NCI-H526 treated with DMSO at 0.1 percent for 48 hours (cell line): ENCODE results near the gene MORF4L2.
"Not testable (repeated sequence)": the region's sequence is repeated elsewhere in the genome, so short reads cannot be mapped to it uniquely, and the experiment has no call there.

Experiments
- DNase-seq: peaks from one replicate; lab custom pipeline; 2025; lab: John Stamatoyannopoulos, UW

MORF4L2 gene

DNA sequence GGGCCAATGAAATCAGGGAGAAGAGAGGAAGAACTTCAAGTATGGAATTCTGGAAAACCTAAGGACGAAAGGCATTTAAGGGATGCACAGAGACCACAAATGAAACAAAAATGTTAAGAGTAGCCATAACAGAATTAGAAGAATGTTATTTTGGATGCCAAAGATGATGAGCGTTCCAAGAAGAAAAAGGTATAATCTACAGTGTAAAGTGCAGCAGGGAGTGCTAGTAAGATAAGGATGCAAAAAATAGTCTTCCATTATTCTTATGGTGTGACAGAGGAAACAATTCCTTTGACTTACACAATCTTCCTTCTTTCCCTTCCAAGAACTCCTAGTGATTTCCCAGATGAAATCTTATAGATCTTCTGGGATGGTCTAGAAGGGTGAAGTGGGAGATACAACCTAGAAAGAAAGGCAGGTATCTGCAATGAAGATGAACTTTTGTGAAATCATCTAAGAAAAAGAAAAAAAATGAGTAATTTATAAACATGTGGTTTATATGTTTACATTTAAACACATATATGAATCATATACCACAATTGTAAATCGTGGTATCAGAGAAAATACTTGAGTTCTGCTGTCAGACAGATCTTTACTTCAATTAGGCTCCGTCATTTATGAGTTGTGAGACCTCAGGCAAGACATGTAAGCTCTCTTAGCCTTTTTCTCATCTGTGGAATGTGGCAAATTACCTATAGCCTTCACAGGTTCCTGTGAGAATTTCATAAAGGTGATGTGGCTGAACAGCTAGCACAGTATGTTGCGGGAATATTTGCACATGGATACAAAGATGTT, 8.1 kb downstream of the MORF4L2 start:
- DNase-seq, result no peak

DNA sequence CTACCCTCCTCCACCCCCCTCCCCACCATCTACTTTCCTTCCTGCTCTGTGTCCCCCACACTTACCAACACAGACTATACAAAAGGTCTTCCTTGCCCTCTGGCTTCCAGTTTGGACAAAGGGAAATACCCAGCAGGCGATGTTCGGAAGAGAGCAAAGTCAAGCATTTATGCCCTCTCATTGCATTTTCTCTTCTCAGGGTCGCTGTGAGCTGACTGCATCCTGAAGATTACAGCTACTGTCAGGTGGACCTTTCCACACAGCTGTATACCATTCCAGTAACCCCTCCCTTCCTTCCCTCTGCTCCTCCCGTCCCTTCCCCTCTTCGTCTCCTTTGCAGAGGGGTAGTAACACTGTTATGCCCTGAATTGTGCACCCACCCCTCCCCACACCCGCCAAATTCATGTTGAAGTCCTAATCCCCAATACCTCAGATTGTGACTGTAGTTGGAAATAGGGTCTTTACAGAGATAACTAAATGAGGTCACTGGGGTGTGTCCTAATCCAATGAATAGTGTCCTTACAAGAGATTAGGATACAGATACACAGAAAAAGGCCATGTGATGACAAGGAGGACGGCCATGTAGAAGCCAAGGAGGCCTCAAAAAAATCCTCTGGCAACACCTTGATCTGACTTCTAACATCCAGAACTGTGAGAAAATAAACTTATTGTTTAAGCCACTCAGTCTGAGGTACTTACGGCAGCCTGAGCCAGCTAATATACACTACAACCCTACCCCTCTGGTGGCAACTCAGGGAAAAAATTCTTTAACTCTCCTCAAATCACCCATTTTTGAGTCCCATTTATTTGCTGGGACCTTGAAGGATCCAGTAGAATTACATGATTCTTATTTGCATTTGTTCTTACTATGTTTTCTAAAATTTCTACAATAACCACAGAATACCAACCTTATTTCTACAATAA, 11.7 kb downstream of the MORF4L2 start:
- DNase-seq, result no peak

DNA sequence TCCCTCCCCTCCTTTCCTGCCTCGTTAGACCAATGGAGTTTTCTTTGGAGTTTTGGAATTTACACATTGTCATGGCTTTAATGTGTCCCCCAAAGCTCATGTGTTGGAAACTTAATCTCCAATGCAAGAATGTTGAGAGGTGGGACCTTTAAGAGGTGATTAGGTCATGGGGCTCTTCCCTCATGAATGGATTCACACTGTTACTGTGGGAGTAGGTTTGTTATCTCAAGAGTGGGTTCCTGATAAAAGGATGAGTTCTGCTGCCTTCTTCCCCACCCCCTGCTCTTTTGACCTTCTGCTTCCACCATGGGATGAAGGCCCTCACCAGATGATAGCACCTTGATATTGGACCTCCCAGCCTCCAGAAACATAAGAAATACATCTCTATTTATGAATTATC, 16.8 kb downstream of the MORF4L2 start:
- no peak for DNase-seq

DNA sequence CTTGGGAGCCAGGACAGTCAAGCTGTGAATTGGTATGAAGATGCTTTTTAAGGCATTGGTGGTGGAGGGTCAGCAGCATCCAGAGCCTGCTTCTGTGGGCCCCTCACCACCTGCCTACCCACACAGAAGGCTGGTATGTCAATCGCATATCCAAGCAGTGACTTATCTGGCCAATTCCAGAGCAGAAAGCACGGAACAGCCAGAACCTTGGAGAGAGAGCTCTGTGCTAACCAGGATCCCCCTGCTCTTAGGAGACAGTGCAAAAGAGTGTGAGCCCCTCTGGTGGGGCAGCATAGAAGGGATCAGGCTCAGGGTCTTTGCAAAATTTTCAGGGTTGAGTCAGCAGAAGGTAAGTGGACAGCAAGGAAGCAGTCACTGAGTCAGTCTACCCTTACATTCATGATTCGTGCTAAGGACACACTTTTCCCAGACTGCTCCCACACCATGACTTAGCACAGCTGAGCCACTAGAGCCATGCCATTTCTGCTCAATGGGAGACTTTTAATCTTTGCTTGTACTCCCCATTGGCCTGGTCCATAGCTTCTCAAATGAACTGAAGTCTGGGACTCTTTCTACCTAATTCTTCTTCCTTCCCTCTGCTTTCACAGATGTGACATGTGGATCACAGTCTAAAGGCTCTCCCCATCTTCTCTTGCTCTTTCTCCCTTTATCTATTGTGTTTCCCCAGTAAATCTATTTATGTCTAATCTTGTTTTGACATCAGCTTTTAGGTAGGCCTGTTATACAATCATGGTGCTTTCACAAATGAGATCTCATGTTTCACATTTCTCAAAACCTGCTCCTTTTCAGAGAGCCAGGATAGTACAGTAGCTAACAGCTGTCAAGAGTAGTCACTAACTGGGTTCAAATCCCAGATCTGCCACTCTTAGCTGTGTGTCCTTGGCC, 20.0 kb downstream of the MORF4L2 start:
- no peak for DNase-seq

DNA sequence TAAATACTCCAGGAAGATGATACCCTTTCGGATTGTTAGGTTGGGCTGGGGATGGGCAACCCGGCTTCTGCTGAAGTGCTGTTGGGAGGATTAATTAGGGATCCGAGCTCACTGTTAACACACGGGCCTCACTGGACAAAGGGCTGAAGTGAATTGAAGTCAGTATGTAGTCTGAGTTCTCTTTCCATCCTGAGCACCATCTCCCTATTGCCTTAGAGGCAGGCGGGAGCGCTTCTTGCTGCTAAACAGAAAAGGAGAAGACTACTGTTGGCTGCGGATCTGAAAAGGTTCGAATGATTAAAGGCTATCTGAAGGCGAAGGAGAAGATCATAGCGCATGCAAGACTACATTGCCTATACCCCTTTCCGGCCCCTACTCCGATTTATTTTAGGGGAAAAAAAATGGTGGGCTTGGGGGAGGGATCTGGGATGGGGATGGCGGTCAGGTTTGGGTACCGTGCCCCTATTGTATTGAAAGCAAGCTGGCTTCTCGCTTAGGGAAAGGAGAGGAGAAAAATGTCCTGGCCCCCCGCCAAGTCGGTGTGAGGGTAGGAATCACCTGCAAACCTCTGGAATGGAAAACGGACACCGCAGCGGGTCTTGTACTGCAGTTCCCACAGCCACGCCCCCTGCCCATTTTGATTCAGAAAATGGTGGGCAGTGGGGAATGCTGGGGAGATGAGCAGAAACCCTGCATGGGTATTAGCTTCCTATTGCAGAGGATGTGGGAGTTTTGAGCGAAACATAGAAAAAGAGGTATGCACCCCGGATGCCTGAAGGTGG, 22.3 kb downstream of the MORF4L2 start:
- no peak for DNase-seq

DNA sequence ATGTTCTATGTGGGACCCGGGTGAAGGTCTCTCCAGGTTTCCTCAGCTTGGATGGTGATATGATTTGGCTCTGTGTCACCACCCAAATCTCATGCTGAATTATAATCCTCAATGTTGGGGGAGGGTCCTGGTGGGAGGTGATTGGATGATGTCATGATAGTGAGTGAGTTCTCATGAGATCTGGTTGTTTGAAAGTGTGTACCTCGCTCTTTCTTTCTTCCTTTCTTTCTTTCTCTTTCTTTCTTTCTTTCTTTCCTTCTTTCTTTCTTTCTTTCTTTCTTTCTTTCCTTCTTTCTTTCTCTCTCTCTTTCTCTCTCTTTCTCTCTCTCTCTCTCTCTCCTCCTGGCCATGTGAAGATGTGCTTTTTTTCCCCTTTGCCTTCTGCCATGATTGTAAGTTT, 27.0 kb downstream of the MORF4L2 start:
- not testable (repeated sequence) for DNase-seq

DNA sequence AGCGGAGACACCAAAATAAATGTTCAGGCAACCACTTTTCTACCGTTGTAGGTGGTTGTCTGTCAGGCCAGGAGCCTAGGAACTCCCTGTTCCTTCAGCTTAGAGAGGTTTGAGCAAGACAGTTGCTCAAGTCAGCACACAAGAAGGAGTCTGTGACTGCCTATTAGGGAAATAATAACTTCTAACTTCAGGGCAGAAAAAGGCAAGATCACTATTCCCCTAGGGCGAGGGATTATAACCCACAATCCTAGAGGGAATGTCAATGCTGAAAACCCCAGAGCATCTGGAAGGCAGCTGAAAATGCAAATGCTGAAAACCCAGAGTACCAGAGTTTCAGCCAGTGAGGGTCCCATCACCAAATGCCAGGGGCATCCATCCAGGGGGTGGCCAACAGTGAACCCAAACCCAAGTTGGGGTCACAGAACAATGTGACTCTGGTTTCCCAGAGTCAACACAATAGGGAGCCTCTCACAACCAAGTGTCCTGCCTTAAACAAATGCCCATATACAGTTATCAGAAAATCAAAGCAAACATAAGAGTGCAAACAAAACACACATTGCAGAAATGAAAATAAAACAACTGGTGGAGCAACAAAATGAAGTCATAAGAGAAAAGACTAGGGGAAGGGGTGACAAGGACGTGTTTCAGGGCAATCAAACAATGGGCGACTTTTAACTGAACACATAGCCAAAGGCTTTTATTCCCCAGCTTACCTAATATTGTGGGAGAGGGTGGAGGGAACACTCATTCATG, 27.6 kb downstream of the MORF4L2 start:
- no peak for DNase-seq

DNA sequence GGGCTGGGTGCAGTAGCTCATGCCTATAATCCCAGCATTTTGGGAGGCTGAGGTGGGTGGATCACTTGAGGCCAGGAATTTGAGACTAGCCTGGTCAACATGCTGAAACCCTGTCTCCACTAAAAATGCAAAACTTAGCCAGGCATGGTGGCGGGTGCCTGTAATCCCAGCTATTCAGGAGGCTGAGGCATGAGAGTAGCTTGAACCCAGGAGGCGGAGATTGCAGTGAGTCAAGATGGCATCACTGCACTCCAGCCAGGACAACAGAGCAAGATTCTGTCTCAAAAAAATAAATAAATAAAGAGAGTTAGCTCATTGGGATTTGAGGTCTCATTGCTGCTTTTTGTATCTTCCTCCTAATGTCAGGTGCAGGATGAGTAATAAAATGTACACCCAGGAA, 29.4 kb downstream of the MORF4L2 start:
- not testable (repeated sequence) for DNase-seq

DNA sequence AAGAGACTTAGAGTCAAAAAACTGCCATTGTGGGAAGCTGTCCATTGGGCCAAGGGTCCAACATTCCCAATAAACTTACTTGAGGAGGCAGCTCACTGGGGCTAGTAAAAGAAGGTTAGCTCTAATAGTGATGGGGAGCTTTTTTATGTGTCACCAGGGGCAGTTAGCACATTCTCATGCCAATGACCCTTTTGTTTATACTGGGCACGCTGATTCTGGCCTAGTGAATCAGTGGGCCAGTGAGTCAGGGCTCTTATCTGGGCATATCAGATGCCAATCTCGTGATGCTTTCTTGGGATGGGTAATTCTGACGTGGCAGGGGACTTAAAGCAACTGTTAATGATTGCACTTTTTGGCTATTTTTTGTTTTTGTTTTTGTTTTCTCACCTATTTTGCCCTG, 29.9 kb downstream of the MORF4L2 start:
- no peak for DNase-seq

DNA sequence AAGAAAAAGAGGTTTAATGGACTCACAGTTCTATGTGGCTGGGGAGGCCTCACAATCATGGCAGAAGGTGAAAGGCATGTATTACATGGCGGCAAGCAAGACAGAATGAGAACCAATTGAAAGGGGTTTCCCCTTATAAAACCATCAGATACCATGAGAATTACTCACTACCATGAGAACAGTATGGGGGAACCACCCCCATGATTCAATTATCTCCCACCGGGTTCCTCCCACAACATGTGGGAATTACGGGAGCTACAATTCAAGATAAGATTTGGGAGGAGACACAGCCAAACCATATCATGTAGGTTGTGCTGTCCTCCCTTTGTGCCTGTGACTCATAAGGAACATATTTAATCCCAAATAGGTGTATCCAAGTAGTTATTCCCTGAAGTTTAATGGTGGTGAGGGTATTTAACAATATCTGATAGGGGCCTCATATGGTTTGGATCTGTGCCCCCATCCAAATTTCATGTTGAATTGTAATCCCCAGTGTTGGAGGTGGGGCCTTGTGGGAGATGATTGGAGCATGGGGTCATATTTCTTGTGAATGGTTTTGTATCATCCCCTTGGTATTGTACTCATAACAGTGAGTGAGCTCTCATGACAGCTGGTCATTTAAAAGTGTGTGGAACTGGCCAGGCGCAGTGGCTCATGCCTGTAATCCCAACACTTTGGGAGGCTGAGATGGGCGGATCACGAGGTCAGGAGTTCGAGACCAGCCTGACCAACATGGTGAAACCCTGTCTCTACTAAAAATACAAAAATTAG, 31.1 kb downstream of the MORF4L2 start:
- DNase-seq, result not testable (repeated sequence)

DNA sequence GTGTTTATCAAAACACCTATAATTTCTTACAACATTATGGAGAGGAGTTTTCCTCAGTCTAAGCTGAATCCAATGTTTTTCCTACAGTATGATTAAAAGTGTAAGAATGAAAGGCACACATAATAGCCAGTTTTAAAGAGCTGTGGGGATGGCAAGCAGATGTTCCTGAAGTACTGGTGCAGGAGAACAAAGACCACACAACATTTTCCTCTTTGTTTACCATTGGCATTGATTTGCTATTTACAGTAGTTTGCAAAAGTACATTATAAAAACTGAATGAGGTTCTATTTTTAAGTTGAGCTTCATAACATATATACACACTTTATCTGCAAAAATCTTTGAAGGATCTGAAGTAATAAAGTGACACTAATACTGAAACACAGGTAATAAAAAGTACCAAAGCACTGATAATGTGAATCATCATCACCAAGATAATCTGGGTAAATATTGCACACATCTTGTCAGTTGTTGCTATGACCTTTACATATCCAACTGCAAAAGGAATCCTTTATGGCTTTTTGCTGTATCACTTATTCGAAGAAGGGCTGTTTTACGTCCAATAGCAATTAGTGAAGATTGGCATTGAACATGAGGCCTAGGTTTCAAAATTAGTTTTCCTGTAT, 35.2 kb downstream of the MORF4L2 start:
- no peak for DNase-seq

DNA sequence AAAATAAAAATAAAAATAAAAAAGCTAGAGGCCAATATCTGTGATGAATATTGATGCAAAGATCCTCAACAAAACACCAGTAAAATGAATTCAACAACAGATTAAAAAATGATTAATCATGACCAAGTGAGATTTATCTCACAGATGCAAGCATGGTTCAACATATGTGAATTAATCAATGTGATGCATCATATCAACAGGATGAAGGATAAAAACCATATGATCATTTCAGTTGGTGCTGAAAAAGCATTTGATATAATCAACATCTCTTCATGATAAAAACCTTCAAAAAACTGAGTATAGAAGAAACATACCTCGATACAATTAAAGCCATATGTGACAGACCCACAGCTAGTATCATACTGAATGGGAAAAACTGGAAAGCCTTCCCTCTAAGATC, 38.9 kb downstream of the MORF4L2 start:
- no peak for DNase-seq

DNA sequence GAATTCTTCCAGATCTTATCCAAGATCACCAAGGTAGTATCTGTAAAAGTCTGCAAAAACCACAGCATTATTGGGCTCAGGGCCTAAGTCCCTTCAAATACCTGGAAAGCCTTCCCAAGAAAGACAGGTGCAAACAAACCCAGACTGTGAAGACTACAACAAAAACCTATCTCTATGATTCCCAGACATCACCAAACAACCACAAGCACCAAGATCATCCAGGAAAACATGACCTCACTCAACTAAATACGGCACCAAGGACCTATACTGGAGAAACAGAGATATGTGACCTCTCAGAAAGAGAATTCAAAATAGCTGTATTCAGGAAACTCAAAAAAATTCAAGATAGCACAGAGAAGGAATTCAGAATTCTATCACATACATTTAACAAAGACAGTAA, 42.4 kb downstream of the MORF4L2 start:
- DNase-seq, result no peak

DNA sequence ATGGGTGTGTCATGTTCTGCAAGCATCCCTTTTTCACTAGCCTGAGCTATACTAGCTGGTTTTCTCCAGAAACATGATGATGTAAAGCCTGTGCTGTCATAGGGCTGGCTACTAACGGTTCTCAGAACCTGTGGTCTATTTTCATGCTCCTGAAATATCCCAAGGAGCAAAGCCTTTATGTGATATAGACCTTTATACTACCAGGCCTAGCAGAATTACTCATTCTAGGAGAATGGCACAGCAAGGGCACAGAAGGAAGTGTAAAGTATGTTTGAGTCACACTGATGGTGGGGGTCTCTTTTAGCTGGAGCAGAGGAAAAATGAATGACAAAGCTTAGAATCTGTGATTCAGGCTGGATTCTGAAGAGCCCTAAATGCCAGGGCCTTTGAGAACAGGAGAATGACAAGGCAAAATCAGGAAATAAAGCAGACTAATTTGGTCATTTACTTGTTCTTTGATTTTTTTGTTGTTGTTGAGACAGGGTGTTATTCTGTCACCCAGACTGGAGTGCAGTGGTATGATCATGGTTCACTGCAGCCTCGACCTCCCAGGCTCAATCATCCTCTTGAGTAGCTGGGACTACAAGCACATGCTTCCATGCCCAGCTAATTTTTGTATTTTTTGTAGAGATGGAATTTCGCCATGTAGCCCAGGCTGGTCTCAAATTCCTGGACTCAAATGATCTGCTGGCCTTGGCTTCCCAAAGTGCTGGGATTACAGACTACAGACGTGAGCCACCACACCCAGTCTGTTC, 45.9 kb downstream of the MORF4L2 start:
- DNase-seq, result no peak

DNA sequence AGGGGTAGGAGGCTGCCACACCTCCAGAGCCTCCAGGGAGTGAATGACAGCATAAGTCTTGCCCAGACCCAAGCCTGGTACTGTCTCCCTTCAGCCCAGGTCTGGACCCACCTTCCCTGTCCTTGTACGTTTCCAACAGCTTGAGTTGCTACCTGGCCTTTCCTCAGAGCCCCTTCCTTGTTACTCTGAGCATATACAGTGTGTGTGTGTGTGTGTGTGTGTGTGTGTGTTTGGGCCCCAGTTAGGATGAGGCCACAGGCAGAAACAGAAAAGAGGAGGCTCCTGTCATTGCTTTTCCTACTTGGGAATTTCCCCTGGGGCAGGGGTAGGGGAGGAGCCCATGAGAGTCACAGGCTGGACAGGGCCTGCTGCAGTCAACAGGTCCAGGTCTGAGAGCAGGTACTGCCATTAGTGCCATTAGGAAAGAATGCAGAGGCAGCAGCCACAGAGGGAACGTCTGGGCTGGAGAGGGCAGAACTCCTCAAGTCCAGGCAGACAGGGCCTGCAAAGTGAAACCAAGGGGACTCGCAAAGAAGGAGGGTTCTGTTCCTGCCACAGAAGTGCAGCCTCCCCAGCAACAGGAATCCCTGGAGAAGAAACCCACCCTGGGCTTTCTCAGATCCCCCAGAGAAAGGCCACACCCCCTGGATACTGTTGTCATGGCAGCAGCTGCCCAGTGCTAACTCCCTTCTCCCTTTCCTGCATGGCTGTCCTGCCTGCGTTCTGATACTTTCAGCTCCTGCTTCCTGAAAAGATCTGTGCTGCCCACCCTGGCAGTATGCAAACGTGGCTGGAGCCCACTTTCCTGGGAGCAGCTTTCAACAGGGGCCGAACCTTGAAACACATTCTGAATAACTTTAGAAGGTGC, 47.8 kb downstream of the MORF4L2 start:
- not testable (repeated sequence) for DNase-seq

DNA sequence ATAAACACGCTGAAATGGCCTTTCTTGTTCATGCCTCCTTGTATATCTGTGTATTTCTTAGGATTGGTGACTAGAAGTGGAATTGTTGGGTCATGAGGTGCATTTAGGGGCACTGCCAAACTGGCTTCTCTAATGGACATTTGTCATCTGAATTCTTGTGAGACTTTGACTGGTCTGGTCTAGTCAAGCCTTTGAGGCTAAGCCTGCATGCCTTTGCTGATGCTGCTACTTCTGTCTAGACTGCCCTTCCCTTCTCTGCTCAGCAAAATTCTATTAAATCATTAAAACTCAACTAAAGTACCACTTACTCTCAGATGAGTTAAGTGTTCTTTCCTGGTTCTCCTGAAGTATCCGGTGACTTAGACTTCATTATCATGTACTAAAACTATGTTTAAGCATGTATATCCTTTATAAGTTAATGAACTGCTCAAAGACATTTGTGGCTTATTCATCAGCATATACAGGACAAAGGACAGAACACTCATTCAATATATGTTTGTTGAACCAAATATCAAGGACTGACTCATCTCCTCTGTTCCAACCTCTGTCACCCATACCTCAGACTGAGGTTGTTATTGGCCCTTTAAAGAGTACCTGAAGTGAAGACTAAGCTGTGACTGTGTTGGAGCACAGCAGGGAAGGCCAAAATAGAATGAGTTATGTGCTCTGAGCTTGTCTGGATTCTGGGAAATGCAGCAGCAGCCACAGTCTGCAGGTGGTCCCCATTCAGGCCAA, 48.7 kb downstream of the MORF4L2 start:
- no peak for DNase-seq

DNA sequence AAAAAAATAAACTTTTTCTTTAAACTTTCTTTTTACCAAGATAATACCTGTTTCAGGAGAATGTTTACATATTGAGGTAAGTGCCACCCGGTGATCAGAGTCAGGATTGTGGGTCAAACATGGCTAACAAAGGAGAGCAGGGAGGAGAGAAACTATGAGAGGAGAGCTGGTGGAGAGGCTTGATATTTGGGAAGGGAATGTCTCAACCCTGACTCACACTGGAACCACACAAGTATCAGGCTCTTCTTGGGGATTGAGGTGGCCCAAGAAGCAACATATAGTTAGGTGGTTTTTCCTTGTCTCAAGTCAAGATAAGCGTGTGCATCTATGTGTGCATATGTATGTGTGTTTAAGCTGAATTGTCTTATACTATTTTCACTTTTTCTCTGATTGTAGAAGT, 51.1 kb downstream of the MORF4L2 start:
- no peak for DNase-seq
